Nephron (organoid): Measurements from ENCODE around the gene RASL11A.
"Not testable (repeated sequence)": the region's sequence is repeated elsewhere in the genome, so short reads cannot be mapped to it uniquely, and the experiment has no call there.

Experiments used
- H3K27ac Mint-ChIP-seq, 3 experiments: 2 replicates each; pipeline ENCODE4 v1.8.0; 2020; ENCODE audit warnings: mixed read lengths in 3 of 3, mild to moderate bottlenecking in 2 of 3, moderate library complexity in 1 of 3
- H3K27me3 Mint-ChIP-seq: 2 replicates; pipeline ENCODE4 v1.8.0; 2021; ENCODE audit warnings: low read depth, mild to moderate bottlenecking, moderate library complexity, mixed read lengths
- H3K36me3 Mint-ChIP-seq: 2 replicates; pipeline ENCODE4 v1.8.0; 2020; ENCODE audit warnings: low read depth, mixed read lengths
- H3K4me1 Mint-ChIP-seq: 2 replicates; pipeline ENCODE4 v1.8.0; 2020; ENCODE audit warnings: mixed read lengths
- H3K4me3 Mint-ChIP-seq, 3 experiments: 2 replicates each; pipeline ENCODE4 v1.8.0; 2020; ENCODE audit warnings: mild to moderate bottlenecking in 3 of 3, mixed read lengths in 3 of 3, moderate library complexity in 2 of 3
- H3K9me3 Mint-ChIP-seq: 2 replicates; pipeline ENCODE4 v1.8.0; 2020; ENCODE audit warnings: mixed read lengths
- TF ChIP-seq, protein P1 (sequence below), 3 experiments: fragments of 200-600 bp; sonication (generic); IDR thresholded peaks; one replicate each; pipeline ENCODE4 v1.5.0; 2021; ENCODE audit warnings: antibody characterized with exemption in 3 of 3; ENCODE audit not compliant: unreplicated experiment in 3 of 3

The RASL11A gene

DNA sequence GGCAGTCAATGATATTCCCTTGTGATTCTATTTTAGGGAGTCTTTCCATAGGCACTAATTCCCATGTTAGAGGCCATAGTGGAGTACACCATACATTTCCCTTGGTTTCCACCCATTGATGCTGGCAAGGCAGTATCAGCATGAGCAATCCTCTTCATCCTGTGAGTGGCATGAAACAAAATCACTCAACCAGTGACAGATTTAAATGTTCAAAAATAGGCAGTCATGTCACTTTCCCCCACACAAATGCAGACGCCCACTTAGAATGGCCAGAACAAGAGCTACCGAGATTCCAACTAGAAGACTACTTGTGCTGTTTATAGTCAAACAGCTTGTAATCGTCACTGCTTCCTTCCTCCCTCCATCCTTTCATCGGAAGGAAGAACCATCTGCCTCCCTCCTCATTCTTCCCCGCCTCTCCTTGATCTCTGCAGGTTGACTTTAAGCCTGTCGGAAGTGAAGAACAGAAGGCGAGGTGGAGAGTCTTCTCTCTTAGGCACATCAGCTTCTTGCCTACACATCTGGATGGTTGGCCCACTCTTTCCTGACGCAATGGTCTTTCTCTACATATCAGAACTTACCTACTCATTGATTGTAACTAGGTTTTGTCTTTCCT, 22.6 kb downstream of the RASL11A start:
- TF ChIP-seq, protein P1, sequence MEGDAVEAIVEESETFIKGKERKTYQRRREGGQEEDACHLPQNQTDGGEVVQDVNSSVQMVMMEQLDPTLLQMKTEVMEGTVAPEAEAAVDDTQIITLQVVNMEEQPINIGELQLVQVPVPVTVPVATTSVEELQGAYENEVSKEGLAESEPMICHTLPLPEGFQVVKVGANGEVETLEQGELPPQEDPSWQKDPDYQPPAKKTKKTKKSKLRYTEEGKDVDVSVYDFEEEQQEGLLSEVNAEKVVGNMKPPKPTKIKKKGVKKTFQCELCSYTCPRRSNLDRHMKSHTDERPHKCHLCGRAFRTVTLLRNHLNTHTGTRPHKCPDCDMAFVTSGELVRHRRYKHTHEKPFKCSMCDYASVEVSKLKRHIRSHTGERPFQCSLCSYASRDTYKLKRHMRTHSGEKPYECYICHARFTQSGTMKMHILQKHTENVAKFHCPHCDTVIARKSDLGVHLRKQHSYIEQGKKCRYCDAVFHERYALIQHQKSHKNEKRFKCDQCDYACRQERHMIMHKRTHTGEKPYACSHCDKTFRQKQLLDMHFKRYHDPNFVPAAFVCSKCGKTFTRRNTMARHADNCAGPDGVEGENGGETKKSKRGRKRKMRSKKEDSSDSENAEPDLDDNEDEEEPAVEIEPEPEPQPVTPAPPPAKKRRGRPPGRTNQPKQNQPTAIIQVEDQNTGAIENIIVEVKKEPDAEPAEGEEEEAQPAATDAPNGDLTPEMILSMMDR (IDR thresholded peaks at IDR 0.05; ENCODE audit: unreplicated experiment in 3 of 3): no peak
- H3K4me1 Mint-ChIP-seq: peaks cover 15% of the 10 kb centered on the region
- peaks cover 2% of the 10 kb centered on the region for H3K9me3 Mint-ChIP-seq
- H3K36me3 Mint-ChIP-seq: no peaks in the 10 kb centered on the region
- H3K27ac Mint-ChIP-seq: peak overlapping the region in 1 of 3 experiments; percentile 14
- peaks cover 12% of the 10 kb centered on the region for H3K27me3 Mint-ChIP-seq
- no peak overlapping the region for H3K4me3 Mint-ChIP-seq

DNA sequence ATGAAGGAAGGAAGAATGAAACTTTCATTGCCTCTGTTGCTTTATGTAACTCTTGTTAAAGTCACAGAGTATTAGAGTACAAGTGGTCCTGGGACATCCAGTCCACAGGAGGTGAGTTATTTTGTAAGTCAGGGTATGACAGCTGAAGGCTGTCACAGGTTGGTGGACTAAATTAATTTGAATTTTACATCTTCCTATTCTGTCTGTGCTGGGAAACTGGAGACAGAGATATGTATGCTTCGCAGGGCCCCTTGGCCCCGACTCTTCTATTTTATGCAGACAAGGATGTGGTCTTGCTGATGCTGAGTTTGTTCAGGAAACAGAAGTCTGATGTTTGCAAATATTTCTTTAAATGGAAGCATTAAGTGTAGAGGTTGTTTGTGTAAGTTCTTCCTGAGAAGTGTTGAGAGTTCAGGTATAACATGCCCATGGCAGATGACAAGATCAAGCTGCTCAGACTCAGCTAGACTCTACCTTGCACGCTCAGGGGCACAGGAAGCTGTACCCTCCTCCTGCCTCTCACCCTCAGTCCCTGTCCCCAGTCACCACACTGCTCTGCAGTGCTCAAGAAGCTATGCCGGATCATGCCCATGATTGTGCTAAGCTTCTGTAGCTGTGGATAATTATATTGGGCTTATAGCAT, 23.4 kb downstream of the RASL11A start:
- TF ChIP-seq, protein P1 (IDR thresholded peaks at IDR 0.05; ENCODE audit: unreplicated experiment in 3 of 3): no peak
- H3K36me3 Mint-ChIP-seq: no peaks in the 10 kb centered on the region
- H3K9me3 Mint-ChIP-seq: peaks cover 2% of the 10 kb centered on the region
- H3K27me3 Mint-ChIP-seq: peaks cover 16% of the 10 kb centered on the region
- no peak overlapping the region for H3K4me3 Mint-ChIP-seq
- peaks cover 14% of the 10 kb centered on the region for H3K4me1 Mint-ChIP-seq
- H3K27ac Mint-ChIP-seq: no peak overlapping the region

DNA sequence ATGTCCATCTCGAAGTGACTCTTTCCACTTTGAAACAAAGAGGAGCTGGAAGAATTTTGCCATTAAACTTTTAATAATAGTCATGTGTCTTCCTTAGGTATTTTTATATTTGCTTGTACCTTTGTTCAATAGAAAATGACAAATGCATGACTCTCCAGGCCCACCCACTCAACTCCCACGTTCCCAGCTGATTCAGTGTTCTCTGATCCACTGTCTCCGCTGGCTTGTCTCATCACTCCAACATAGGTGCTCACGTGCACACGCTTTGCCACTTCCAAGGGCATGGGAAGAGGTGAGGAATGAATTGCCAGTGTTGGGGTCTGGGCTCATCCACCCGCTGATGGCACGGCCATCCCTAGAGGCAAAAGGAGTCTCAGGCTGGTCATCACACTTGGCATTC, 24.5 kb downstream of the RASL11A start:
- peaks cover 20% of the 10 kb centered on the region for H3K27me3 Mint-ChIP-seq
- no peak overlapping the region for H3K27ac Mint-ChIP-seq
- no peak overlapping the region for H3K4me3 Mint-ChIP-seq
- H3K4me1 Mint-ChIP-seq: peaks cover 4% of the 10 kb centered on the region
- H3K9me3 Mint-ChIP-seq: peaks cover 2% of the 10 kb centered on the region
- H3K36me3 Mint-ChIP-seq: no peaks in the 10 kb centered on the region
- TF ChIP-seq, protein P1 (IDR thresholded peaks at IDR 0.05; ENCODE audit: unreplicated experiment in 3 of 3): no peak

DNA sequence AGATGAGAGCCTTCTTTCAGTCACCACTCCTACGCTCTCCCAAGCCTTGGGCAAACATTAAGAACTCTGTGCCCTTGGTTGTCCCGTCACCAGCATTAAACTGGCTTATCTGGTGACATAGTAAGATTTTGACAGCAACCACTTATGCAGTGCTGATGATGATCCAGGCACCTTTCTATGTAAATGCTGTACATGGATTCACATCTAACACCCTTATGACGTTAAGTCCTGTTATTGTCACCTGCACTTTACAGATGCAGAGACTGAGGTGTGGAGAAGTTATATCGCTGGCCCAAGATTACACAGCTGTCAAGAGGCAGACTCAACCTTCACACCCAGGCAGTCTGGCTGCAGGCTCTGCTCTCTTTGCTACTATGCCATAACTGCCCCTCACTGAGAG, 25.0 kb downstream of the RASL11A start:
- TF ChIP-seq, protein P1 (IDR thresholded peaks at IDR 0.05; ENCODE audit: unreplicated experiment in 3 of 3): no peak
- Mint-ChIP-seq H3K4me1 (no peaks in the 10 kb centered on the region), H3K36me3 (no peaks in the 10 kb centered on the region), H3K4me3 (no peak overlapping the region), H3K27ac (no peak overlapping the region), H3K27me3 (peaks cover 20% of the 10 kb centered on the region), H3K9me3 (peaks cover 2% of the 10 kb centered on the region)

DNA sequence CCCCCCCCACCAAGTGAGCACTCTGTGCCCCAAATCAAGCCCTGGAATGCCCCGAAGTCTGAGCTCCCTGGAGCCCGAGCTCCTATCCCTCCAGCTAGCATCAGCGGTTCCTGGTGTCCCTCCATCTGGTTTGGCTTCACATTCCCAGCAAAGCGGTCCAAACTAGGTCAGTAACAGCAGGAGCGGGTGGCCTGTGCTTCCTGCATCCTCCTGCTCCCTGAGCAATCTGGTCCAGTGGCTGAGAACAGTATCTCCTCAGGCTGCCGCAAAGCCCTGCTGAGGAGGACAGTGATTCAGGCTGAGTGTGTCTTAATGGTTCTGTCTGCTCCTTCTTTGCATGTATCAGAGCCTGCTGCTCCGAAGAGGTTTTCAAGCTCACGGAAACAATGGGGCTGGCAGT, 25.9 kb downstream of the RASL11A start:
- H3K27me3 Mint-ChIP-seq: peaks cover 20% of the 10 kb centered on the region
- H3K4me3 Mint-ChIP-seq: no peak overlapping the region
- no peak overlapping the region for H3K27ac Mint-ChIP-seq
- no peaks in the 10 kb centered on the region for H3K36me3 Mint-ChIP-seq
- H3K9me3 Mint-ChIP-seq: peaks cover 2% of the 10 kb centered on the region
- TF ChIP-seq, protein P1 (IDR thresholded peaks at IDR 0.05; ENCODE audit: unreplicated experiment in 3 of 3): no peak
- no peaks in the 10 kb centered on the region for H3K4me1 Mint-ChIP-seq

DNA sequence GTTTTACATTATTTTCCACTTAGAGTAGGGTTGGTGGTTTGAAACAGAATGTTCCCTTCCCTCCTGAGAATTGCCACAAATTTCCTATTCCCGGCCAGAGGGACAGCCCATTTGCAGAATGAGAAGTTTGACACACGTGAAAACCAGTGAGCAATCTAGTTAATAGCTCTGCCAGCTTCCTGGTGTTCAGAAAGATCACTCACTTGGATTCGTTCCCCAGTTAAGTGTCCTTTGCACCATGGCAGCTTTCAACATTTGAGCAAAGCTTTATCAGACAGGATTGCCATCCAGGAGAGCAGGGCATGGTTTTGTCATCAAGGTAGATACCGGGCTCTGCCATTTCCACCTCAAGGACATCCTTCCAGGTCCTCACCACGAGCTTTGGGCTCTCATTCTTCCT, 28.2 kb downstream of the RASL11A start:
- no peaks in the 10 kb centered on the region for H3K36me3 Mint-ChIP-seq
- H3K4me3 Mint-ChIP-seq: no peak overlapping the region
- H3K27ac Mint-ChIP-seq: no peak overlapping the region
- H3K27me3 Mint-ChIP-seq: peaks cover 20% of the 10 kb centered on the region
- no peaks in the 10 kb centered on the region for H3K4me1 Mint-ChIP-seq
- TF ChIP-seq, protein P1 (IDR thresholded peaks at IDR 0.05; ENCODE audit: unreplicated experiment in 3 of 3): no peak
- H3K9me3 Mint-ChIP-seq: peaks cover 7% of the 10 kb centered on the region

DNA sequence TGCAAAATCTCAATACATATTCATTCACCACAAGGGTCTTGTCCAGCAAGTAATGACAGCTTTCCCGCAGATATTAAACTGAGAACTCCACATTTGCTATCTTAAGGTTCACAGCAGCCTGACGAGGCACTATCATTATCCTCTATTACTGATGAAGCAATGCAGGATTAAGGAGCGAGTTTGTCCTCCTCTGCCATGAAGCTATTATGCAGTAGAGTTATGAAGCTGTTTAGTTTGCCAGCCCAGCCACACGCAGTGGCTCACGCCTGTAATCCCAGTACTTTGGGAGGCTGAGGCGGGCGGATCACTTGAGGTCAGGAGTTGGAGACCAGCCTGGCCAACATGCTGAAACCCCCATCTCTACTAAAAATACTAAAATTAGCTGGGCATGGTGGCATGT, 29.8 kb downstream of the RASL11A start:
- H3K9me3 Mint-ChIP-seq, H3K4me1 Mint-ChIP-seq, H3K27me3 Mint-ChIP-seq, H3K4me3 Mint-ChIP-seq, H3K27ac Mint-ChIP-seq, H3K36me3 Mint-ChIP-seq: not testable (repeated sequence)
